Stomach (tissue), 9 donors: ENCODE data around the gene MRAP2. TPM values are rescaled to one million over a fixed set of nuclear protein-coding genes. Genes with fewer than 3 reads are reported as not detected.

ENCODE experiments used
- DNase-seq, 2 donors: peaks; one replicate each; pipeline versions ENCODE4 v3.0.0 to v3.0.0-alpha.2; 2013 to 2019
- H3K27ac ChIP-seq, 5 donors: fragments of 200-600 bp in 4 of 5; sonication (generic) in 4 of 5; one replicate each; pipeline ENCODE4 v1.5.1; 2013 to 2019; ENCODE audit warnings: mild to moderate bottlenecking in 1 of 5, moderate library complexity in 1 of 5
- H3K27me3 ChIP-seq, 3 donors: fragments of 200-600 bp; sonication (generic); one replicate each; pipeline ENCODE4 v1.5.1; 2017 to 2019; ENCODE audit warnings: mixed run types in 1 of 3
- H3K36me3 ChIP-seq, 4 donors: fragments of 200-600 bp; sonication (generic); 1 replicate in 3 of 4; 2 replicates in 1 of 4; pipeline ENCODE4 v1.5.1; 2016 to 2019
- H3K4me1 ChIP-seq, 4 donors: fragments of 200-600 bp; sonication (generic); one replicate each; pipeline ENCODE4 v1.5.1; 2016 to 2019
- H3K4me3 ChIP-seq, 4 donors: fragments of 200-600 bp; sonication (generic) in 3 of 4; one replicate each; pipeline ENCODE4 v1.5.1; 2016 to 2019; ENCODE audit warnings: mild to moderate bottlenecking in 1 of 4
- H3K9me3 ChIP-seq, 4 donors: fragments of 200-600 bp; sonication (generic); one replicate each; pipeline ENCODE4 v1.5.1; 2016 to 2019
- CTCF ChIP-seq, 7 experiments: fragments of 450-650 bp in 4 of 7; fragments of 200-600 bp in 3 of 7; sonication (generic) in 3 of 7; IDR thresholded peaks; one replicate each; pipeline ENCODE4 v1.5.1; 2016 to 2019; ENCODE audit warnings: antibody characterized with exemption in 7 of 7, control low read depth in 2 of 7, mild to moderate bottlenecking in 1 of 7
- EP300 ChIP-seq: sonication (generic); formaldehyde crosslinking; IDR thresholded peaks from one replicate; pipeline ENCODE4 v1.6.1; 2017; ENCODE audit warnings: antibody characterized with exemption
- POLR2A ChIP-seq, 4 donors: fragments of 450-650 bp; IDR thresholded peaks; one replicate each; pipeline ENCODE4 v1.6.1; 2016; ENCODE audit warnings: antibody characterized with exemption in 4 of 4, control low read depth in 2 of 4, mild to moderate bottlenecking in 1 of 4, moderate library complexity in 1 of 4
- POLR2AphosphoS5 ChIP-seq, 3 donors: sonication (generic); formaldehyde crosslinking; IDR thresholded peaks; one replicate each; pipeline ENCODE4 v1.6.1; 2016; ENCODE audit warnings: antibody characterized with exemption in 3 of 3
- WGBS, 5 donors: extraction: QIAGEN DNeasy Blood & Tissue Kit in 3 of 5; methylation state at CpG; one replicate each; pipeline versions ENCODE4 v1.1.5 to v1.1.7; 2013 to 2018; 5-methylcytosine and 5-hydroxymethylcytosine counted together
- intact Hi-C: fragments of 100-400 bp; cut with DNase I; formaldehyde crosslinking; loops from one replicate; pipeline ENCODE4 v1.15.1; 2023; ENCODE audit warnings: low total_unique reads
- polyA plus RNA-seq, 3 donors: library from polyadenylated mRNA; stranded (reverse); fragments of 200-250 nt; gene quantifications; one replicate each; pipeline ENCODE4 v1.2.3, GENCODE V29; 2013
- total RNA-seq, 5 donors: library from RNA; depleted of rRNA; stranded (reverse); fragments of >200 nt; gene quantifications; one replicate each; pipeline versions ENCODE4 v1.1.0 to v1.2.3, GENCODE V29; 2014 to 2016
- donor health status: healthy with polysubstance abuse.
- donor health status: Bipolar disorder and iron deficiency.
- donor health status: healthy.

The MRAP2 gene
- total and polyA plus RNA-seq, 8 donors, result 1.3 to 20.2 (median 4.1) TPM

GRCh38 chr6:84137051-84137375 lies 103.4 kb downstream of the MRAP2 start:
- H3K27me3 ChIP-seq, result no peaks in the 10 kb centered on the region
- H3K27ac ChIP-seq, result no peak overlapping the region
- 78 to 88% (median 85%) methylated on average over 5 of the region's 5 CpGs for WGBS, 5 donors
- intact Hi-C loops, result no loop called here
- no peaks in the 10 kb centered on the region for H3K4me1 ChIP-seq
- TF ChIP-seq POLR2A (IDR thresholded peaks at IDR 0.05) (no peak), POLR2AphosphoS5 (IDR thresholded peaks at IDR 0.05) (no peak), CTCF (IDR thresholded peaks at IDR 0.05) (no peak), EP300 (no peak)
- peak in 1 of 2 donors; percentile 14 for DNase-seq
- peaks cover 11 to 63% (median 46%) of the 10 kb centered on the region in 4 donors for H3K36me3 ChIP-seq
- H3K4me3 ChIP-seq, result no peak overlapping the region
- peaks cover 0 to 12% (median 3%) of the 10 kb centered on the region in 4 donors for H3K9me3 ChIP-seq

GRCh38 chr6:84137989-84138575 lies 104.5 kb downstream of the MRAP2 start:
- peaks cover 11 to 58% (median 44%) of the 10 kb centered on the region in 4 donors for H3K36me3 ChIP-seq
- no peaks in the 10 kb centered on the region for H3K4me1 ChIP-seq
- peaks cover 0 to 12% (median 3%) of the 10 kb centered on the region in 4 donors for H3K9me3 ChIP-seq

DNA sequence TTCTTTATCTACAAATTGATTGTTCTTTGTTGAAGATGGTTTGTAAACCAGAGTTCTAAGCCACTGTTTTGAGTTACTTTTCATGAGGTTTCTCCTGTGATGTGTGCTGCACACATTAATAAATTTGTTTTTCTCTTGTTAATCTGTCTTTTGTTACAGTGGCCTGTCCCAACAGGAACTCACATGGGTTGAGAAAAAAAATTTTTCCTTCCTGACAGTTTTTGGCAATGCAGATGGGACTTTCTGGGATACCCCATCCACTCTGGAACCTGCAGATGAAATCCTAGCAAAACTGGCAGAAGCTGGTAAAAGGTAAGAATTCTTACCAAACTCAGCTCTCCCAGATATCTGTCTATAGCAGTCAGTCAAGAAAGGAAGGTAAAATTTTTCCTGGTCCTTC lies 105.7 kb downstream of the MRAP2 start:
- Histone ChIP-seq H3K4me3 (no peak overlapping the region), H3K4me1 (no peaks in the 10 kb centered on the region), H3K9me3 (no peaks in the 10 kb centered on the region), H3K36me3 (peaks cover 11 to 45% (median 32%) of the 10 kb centered on the region in 4 donors), H3K27ac (no peak overlapping the region), H3K27me3 (no peaks in the 10 kb centered on the region)
- DNase-seq, result no peak
- no peak for TF ChIP-seq EP300
- intact Hi-C loops, result no loop called here

More at GRCh38 chr6:84137989-84138575, 104.5 kb downstream of the MRAP2 start:
- no peak overlapping the region for H3K4me3 ChIP-seq
- 82 to 90% (median 83%) methylated on average over 2 of the region's 2 CpGs for WGBS, 5 donors
- intact Hi-C loops, result no loop called here
- no peaks in the 10 kb centered on the region for H3K27me3 ChIP-seq
- H3K27ac ChIP-seq, result no peak overlapping the region
- peak in 1 of 2 donors; percentile 8 for DNase-seq
- no peak for TF ChIP-seq CTCF (IDR thresholded peaks at IDR 0.05)
- TF ChIP-seq EP300, result no peak
- no peak for TF ChIP-seq POLR2A (IDR thresholded peaks at IDR 0.05)
- TF ChIP-seq POLR2AphosphoS5 (IDR thresholded peaks at IDR 0.05), result no peak

Other genes with a start within 250 kb of the MRAP2 start
- not detected for gene RIPPLY2, start 180.4 kb upstream of the MRAP2 start, total RNA-seq
- 1 to 10 TPM in 1 of 3 donors, under 1 TPM in 1, not detected in 1; 1.00 to 1.5 TPM for gene RIPPLY2, start 180.4 kb upstream of the MRAP2 start, polyA plus RNA-seq
- gene CYB5R4, start 174.1 kb upstream of the MRAP2 start, total RNA-seq, result 10 to 100 TPM in 3 of 5 donors, 1 to 10 TPM in 1, under 1 TPM in 1; 0.89 to 50.7 (median 14.6) TPM
- 10 to 100 TPM in 2 of 3 donors, 1 to 10 TPM in 1; 3.8 to 17.1 (median 10.1) TPM for gene CYB5R4, start 174.1 kb upstream of the MRAP2 start, polyA plus RNA-seq
- gene CEP162, start 193.9 kb downstream of the MRAP2 start, total RNA-seq, result 10 to 100 TPM in 4 of 5 donors, 1 to 10 TPM in 1; 1.4 to 33.9 (median 12.1) TPM
- 1 to 10 TPM; 4.9 to 5.0 (median 4.9) TPM for gene CEP162, start 193.9 kb downstream of the MRAP2 start, polyA plus RNA-seq